Karpas-422 (cell line): ENCODE measurements around the gene RAB3GAP2. TPM values are rescaled to one million over a fixed set of nuclear protein-coding genes. Genes with fewer than 3 reads are reported as not detected.
"Not testable (repeated sequence)": the region's sequence is repeated elsewhere in the genome, so short reads cannot be mapped to it uniquely, and the experiment has no call there.

Experiments
- DNase-seq: peaks from one replicate; pipeline ENCODE4 v3.0.0-alpha.2; 2015
- H2AFZ ChIP-seq: fragments of 200-600 bp; sonication (generic); 2 replicates; pipeline ENCODE4 v1.6.1; 2014; ENCODE audit warnings: antibody characterized with exemption, low read length, mixed read lengths
- H3K27ac ChIP-seq: fragments of 200-600 bp; sonication (generic); 2 replicates; pipeline ENCODE4 v1.5.1; 2014; ENCODE audit warnings: mild to moderate bottlenecking, low read length, moderate library complexity
- H3K27me3 ChIP-seq: fragments of 200-600 bp; sonication (generic); 2 replicates; pipeline ENCODE4 v1.6.1; 2014; ENCODE audit warnings: low read length, mixed read lengths
- H3K36me3 ChIP-seq: fragments of 200-600 bp; sonication (generic); 2 replicates; pipeline ENCODE4 v1.6.1; 2014; ENCODE audit warnings: low read length, mixed read lengths; ENCODE audit not compliant: insufficient read depth
- H3K4me1 ChIP-seq: fragments of 200-600 bp; sonication (generic); 2 replicates; pipeline ENCODE4 v1.6.1; 2014; ENCODE audit warnings: mild to moderate bottlenecking, low read length, mixed read lengths
- H3K4me2 ChIP-seq: fragments of 200-600 bp; sonication (generic); 2 replicates; pipeline ENCODE4 v1.6.1; 2014; ENCODE audit warnings: low read length, low read depth, mild to moderate bottlenecking; ENCODE audit not compliant: poor library complexity, severe bottlenecking
- H3K4me3 ChIP-seq: fragments of 200-600 bp; sonication (generic); 2 replicates; pipeline ENCODE4 v1.5.1; 2014; ENCODE audit warnings: mild to moderate bottlenecking, antibody characterized with exemption, low read length, mixed read lengths
- H3K79me2 ChIP-seq: fragments of 200-600 bp; sonication (generic); 2 replicates; pipeline ENCODE4 v1.6.1; 2014; ENCODE audit warnings: mild to moderate bottlenecking, low read length, mixed read lengths
- H3K9ac ChIP-seq: fragments of 200-600 bp; sonication (generic); 2 replicates; pipeline ENCODE4 v1.6.0; 2014; ENCODE audit warnings: low read length
- H3K9me2 ChIP-seq: fragments of 200-600 bp; sonication (generic), shearing (Covaris generic); replicated peaks from 2 replicates; pipeline ENCODE4 v1.6.0; 2014; ENCODE audit warnings: mild to moderate bottlenecking, low read length, moderate library complexity; ENCODE audit not compliant: insufficient read depth
- H3K9me3 ChIP-seq: fragments of 300-700, 200-600 bp; sonication (generic); 2 replicates; pipeline ENCODE4 v1.6.1; 2014; ENCODE audit warnings: low read length, mixed read lengths
- H4K20me1 ChIP-seq: fragments of 200-600 bp; sonication (generic); 2 replicates; pipeline ENCODE4 v1.6.1; 2014; ENCODE audit warnings: mild to moderate bottlenecking, antibody characterized with exemption, low read length, low read depth; ENCODE audit not compliant: insufficient read depth
- total RNA-seq: library from RNA; depleted of rRNA; stranded (reverse); fragments of >200 nt; shearing (Covaris generic); gene quantifications from 2 replicates; pipeline ENCODE4 v1.2.3, GENCODE V29; 2014; ENCODE audit warnings: low replicate concordance

Gene RAB3GAP2
- total RNA-seq, 1 experiment from 2014 or later: 64.6 TPM

GRCh38 chr1:220313576-220313975 is 41.3 kb upstream of the RAB3GAP2 start:
- H3K79me2 ChIP-seq: no peaks in the 10 kb centered on the region
- no peak overlapping the region for H2AFZ ChIP-seq
- no peak for DNase-seq
- no peak overlapping the region for H3K9ac ChIP-seq
- no peak overlapping the region for H3K4me3 ChIP-seq
- no peak overlapping the region for H3K27ac ChIP-seq
- H3K36me3 ChIP-seq: no peaks in the 10 kb centered on the region
- no peaks in the 10 kb centered on the region for H3K9me3 ChIP-seq
- no peaks in the 10 kb centered on the region for H4K20me1 ChIP-seq
- H3K4me1 ChIP-seq: no peaks in the 10 kb centered on the region
- no peaks in the 10 kb centered on the region for H3K9me2 ChIP-seq
- no peak overlapping the region for H3K4me2 ChIP-seq
- H3K27me3 ChIP-seq: no peaks in the 10 kb centered on the region

- not testable (repeated sequence) for H3K9me2 ChIP-seq, H3K36me3 ChIP-seq, H2AFZ ChIP-seq, H3K27me3 ChIP-seq, H3K4me1 ChIP-seq, H4K20me1 ChIP-seq, DNase-seq, H3K9ac ChIP-seq, H3K9me3 ChIP-seq, H3K27ac ChIP-seq, H3K4me3 ChIP-seq, H3K79me2 ChIP-seq, H3K4me2 ChIP-seq
These were observed 37.9 kb upstream of the RAB3GAP2 start for GRCh38 chr1:220310147-220310546.

GRCh38 chr1:220307607-220308006 is 35.4 kb upstream of the RAB3GAP2 start:
- no peaks in the 10 kb centered on the region for H3K27me3 ChIP-seq
- no peaks in the 10 kb centered on the region for H3K4me1 ChIP-seq
- no peak overlapping the region for H3K4me3 ChIP-seq
- no peaks in the 10 kb centered on the region for H4K20me1 ChIP-seq
- H3K27ac ChIP-seq: no peak overlapping the region
- no peaks in the 10 kb centered on the region for H3K79me2 ChIP-seq
- H3K36me3 ChIP-seq: no peaks in the 10 kb centered on the region
- no peaks in the 10 kb centered on the region for H3K9me2 ChIP-seq
- no peak for DNase-seq
- no peak overlapping the region for H3K9ac ChIP-seq
- no peak overlapping the region for H2AFZ ChIP-seq
- no peaks in the 10 kb centered on the region for H3K9me3 ChIP-seq
- H3K4me2 ChIP-seq: no peak overlapping the region

GRCh38 chr1:220306339-220306738 is 34.1 kb upstream of the RAB3GAP2 start:
- Histone ChIP-seq H3K4me2 (no peak overlapping the region), H3K27ac (no peak overlapping the region), H3K9me2 (no peaks in the 10 kb centered on the region), H2AFZ (no peak overlapping the region), H3K9me3 (no peaks in the 10 kb centered on the region), H3K9ac (no peak overlapping the region), H3K36me3 (no peaks in the 10 kb centered on the region), H3K27me3 (no peaks in the 10 kb centered on the region), H3K4me3 (no peak overlapping the region), H3K4me1 (no peaks in the 10 kb centered on the region), H3K79me2 (no peaks in the 10 kb centered on the region), H4K20me1 (no peaks in the 10 kb centered on the region)
- no peak for DNase-seq

GRCh38 chr1:220303871-220304270 is 31.6 kb upstream of the RAB3GAP2 start:
- H3K9me2 ChIP-seq: no peaks in the 10 kb centered on the region
- H3K27ac ChIP-seq: no peak overlapping the region
- H3K4me2 ChIP-seq: no peak overlapping the region
- H3K79me2 ChIP-seq: no peaks in the 10 kb centered on the region
- no peak for DNase-seq
- no peak overlapping the region for H2AFZ ChIP-seq
- H3K9ac ChIP-seq: no peak overlapping the region
- H3K4me1 ChIP-seq: no peaks in the 10 kb centered on the region
- H3K36me3 ChIP-seq: no peaks in the 10 kb centered on the region
- no peak overlapping the region for H3K4me3 ChIP-seq
- H4K20me1 ChIP-seq: no peaks in the 10 kb centered on the region
- H3K9me3 ChIP-seq: no peaks in the 10 kb centered on the region
- no peaks in the 10 kb centered on the region for H3K27me3 ChIP-seq

GRCh38 chr1:220301630-220302029 is 29.4 kb upstream of the RAB3GAP2 start:
- no peaks in the 10 kb centered on the region for H3K9me2 ChIP-seq
- no peak overlapping the region for H3K27ac ChIP-seq
- H3K9me3 ChIP-seq: no peaks in the 10 kb centered on the region
- no peaks in the 10 kb centered on the region for H3K79me2 ChIP-seq
- H3K36me3 ChIP-seq: no peaks in the 10 kb centered on the region
- no peak overlapping the region for H3K4me3 ChIP-seq
- H4K20me1 ChIP-seq: no peaks in the 10 kb centered on the region
- no peaks in the 10 kb centered on the region for H3K27me3 ChIP-seq
- peak overlapping the region; percentile 74; the same call in 1 of the 2 replicates for H2AFZ ChIP-seq
- H3K9ac ChIP-seq: no peak overlapping the region
- H3K4me2 ChIP-seq: no peak overlapping the region
- H3K4me1 ChIP-seq: no peaks in the 10 kb centered on the region
- no peak for DNase-seq

GRCh38 chr1:220300442-220301121 is 28.3 kb upstream of the RAB3GAP2 start:
- H2AFZ ChIP-seq: no peak overlapping the region
- no peaks in the 10 kb centered on the region for H3K9me2 ChIP-seq
- H3K9me3 ChIP-seq: no peaks in the 10 kb centered on the region
- H3K36me3 ChIP-seq: no peaks in the 10 kb centered on the region
- H3K79me2 ChIP-seq: no peaks in the 10 kb centered on the region
- no peak overlapping the region for H3K4me2 ChIP-seq
- H3K9ac ChIP-seq: no peak overlapping the region
- no peak for DNase-seq
- no peak overlapping the region for H3K27ac ChIP-seq
- H3K27me3 ChIP-seq: no peaks in the 10 kb centered on the region
- H4K20me1 ChIP-seq: no peaks in the 10 kb centered on the region
- H3K4me1 ChIP-seq: no peaks in the 10 kb centered on the region
- H3K4me3 ChIP-seq: no peak overlapping the region

GRCh38 chr1:220299337-220299736 is 27.1 kb upstream of the RAB3GAP2 start:
- H3K27me3 ChIP-seq: no peaks in the 10 kb centered on the region
- DNase-seq: no peak
- no peak overlapping the region for H3K27ac ChIP-seq
- H3K4me3 ChIP-seq: no peak overlapping the region
- H3K4me1 ChIP-seq: no peaks in the 10 kb centered on the region
- no peak overlapping the region for H3K9ac ChIP-seq
- no peaks in the 10 kb centered on the region for H3K36me3 ChIP-seq
- no peaks in the 10 kb centered on the region for H3K9me3 ChIP-seq
- H4K20me1 ChIP-seq: no peaks in the 10 kb centered on the region
- no peaks in the 10 kb centered on the region for H3K79me2 ChIP-seq
- no peak overlapping the region for H2AFZ ChIP-seq
- no peaks in the 10 kb centered on the region for H3K9me2 ChIP-seq
- H3K4me2 ChIP-seq: no peak overlapping the region
